UCSD-AML1 (cell line): ENCODE results near the gene ELK3.

Experiments used
- DNase-seq: peaks from one replicate; lab custom pipeline; 2025; ENCODE audit not compliant: unreplicated experiment; lab: John Stamatoyannopoulos, UW

The ELK3 gene

DNA sequence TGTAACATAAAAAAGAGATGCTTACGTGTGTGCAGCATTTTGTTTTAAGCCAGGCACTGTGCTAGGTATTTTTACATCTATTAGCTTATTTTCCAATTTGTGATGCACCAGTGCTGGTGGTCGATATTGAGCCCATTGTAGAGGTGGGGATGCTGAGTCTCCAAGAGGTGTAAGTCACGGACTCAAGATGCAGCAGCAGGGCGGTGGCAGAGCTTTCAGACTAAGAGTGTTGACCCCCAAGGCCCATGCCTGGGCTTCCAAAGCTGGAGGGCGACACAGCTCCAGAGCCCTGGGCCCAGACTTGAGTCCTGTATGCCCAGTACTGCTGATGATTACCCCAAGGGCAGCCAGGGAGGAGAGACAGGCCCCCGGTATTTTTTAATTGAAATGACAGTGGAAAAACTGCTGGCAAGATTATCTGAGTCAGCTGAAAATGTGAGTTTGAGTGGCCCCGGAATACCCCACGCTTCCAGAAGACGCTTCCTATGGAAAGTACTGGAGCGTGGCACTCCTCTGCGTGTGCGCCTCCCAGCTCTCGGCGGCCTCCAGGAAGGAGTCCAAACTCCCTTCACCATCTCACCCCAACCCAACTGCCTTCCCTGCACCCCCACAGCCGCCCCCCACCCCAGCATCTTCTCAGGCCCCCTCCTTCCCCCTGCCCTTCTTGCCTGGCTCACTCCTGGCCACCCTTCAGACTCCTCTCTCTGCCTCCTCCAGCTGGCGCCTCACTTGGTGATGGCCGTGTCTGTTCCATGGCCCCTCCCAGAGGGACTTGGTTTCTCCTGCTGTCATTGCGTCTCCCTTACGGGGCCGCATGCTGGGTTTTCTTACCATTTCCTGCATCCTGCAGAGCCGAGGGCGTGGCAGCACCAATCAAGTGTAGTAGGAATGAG, 40.7 kb downstream of the ELK3 start:
- DNase-seq = no peak

DNA sequence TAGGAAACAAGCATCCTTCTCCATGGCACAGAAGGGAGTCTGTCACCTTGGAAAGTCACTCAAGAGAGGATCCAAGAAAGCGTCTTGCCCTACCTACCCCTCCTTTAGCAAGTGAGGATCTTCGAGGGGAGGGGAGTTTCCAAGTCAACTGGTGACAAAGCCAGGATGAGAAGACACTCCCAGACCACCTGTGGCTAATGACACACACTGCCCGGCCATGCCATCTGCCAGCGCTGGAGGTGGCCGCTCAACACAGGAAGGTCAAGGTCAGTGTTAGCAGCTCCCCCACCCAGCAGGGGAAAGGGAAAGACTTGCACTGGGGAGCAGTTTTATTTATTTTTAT, 41.3 kb downstream of the ELK3 start:
- no peak for DNase-seq

DNA sequence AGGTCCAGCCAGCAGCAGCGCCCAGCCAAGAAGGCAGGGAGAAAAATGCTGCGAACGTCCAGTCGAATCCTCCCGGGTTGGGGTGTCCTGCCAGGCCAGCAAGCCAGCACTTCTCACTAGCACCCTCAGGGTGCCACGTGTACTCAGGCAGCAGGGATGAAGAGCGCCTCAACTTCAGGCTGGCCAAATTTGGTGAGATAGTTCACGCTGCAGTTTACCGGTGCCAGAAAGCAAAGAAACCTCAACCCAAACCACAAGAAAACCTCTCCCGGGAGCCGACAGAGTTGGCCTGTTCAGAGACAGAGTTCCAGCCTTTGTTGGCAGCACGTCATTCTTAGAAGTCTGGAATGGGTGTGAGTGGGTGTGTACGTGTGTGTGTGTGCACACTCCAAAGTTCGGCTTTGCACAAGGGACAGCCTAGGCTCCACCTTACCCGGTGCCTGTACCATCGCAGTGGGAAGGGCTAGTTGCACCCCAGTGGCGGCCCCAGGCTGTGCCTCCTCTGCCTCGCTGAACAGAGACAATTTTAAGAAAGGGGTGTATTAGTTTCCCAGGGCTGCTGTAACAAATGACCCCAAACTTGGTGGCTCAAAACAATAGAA, 42.1 kb downstream of the ELK3 start:
- DNase-seq = no peak

DNA sequence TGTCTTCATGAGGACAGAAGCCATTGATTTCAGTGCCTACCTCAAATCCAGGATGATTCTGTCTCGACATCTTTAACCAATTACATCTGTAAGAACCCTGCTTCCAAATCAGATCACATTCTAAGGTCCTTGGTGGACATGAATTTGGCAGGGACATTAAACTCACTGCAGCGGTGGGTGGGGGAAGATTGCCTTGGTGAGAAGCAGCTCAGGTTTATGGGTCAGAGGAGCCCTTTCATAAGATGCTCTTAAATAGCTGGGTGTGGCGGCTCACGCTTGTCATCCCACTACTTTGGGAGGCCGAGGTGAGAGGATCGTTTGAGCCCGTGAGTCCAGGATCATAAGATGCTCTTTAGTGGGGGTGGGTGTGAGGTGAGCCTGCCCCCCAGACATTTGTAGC, 42.9 kb downstream of the ELK3 start:
- DNase-seq = no peak

DNA sequence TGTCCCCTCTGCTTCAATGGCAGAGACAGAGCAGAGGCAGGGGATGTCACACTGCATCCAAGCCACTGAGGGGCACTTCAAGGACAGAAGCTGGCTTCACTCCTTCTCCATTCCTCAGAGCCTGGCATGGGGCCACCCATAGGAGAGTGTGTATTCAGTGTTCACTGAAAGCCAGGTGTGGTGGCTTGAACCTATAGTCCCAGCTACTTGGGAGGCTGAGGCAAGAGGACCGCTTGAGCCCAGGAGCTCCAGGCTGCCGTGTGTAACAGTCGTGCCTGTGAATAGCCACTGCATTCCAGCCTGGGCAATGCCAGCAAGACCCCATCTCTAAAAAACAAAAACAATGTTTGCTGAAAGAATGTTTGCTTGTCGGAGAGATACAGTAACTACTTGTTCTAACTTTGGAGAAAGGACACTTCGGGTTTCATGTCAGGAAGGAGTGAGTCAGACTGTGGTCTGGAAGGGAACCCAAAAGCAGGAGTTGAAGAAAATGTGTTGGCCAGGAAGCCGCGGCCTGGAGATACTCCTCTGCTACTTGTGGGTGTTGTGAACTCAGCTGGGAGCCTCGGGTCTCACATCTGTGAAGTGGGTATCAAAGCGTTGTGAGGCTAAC, 43.4 kb downstream of the ELK3 start:
- peak; percentile 68 for DNase-seq

DNA sequence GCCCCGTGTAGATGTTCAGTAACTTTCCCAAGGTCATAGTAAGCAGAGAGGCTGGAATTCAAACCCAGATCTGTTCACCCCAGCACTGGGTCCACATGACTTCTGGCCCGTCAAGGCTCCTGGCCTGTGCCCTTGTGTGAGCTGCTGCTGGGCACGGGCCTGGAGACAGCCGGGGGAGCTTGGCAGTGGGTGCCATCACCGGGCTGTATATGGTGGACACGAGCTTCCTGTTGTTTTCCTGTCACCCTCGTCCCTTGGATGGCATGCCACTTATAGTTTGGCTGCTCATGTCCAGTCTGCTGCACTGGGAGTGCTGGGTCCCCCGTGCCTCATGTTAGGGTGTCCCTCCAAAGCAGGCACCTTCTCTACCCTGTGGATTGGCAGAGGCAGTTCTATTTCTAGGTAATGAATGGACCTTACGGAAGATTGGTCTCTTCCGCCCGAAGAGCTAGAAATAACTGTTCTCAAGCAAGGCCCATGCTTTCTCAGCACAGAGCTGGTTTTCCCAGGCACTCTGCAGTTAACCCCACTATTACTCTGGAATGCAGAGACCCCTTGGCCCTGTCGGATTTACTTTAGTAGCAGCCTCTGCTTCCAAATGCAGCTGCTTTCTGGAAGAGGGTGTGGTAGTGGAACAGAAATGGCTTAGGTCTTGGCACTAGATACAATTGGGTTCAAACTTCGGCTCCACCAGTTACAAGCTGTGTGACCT, 44.3 kb downstream of the ELK3 start:
- no peak for DNase-seq

DNA sequence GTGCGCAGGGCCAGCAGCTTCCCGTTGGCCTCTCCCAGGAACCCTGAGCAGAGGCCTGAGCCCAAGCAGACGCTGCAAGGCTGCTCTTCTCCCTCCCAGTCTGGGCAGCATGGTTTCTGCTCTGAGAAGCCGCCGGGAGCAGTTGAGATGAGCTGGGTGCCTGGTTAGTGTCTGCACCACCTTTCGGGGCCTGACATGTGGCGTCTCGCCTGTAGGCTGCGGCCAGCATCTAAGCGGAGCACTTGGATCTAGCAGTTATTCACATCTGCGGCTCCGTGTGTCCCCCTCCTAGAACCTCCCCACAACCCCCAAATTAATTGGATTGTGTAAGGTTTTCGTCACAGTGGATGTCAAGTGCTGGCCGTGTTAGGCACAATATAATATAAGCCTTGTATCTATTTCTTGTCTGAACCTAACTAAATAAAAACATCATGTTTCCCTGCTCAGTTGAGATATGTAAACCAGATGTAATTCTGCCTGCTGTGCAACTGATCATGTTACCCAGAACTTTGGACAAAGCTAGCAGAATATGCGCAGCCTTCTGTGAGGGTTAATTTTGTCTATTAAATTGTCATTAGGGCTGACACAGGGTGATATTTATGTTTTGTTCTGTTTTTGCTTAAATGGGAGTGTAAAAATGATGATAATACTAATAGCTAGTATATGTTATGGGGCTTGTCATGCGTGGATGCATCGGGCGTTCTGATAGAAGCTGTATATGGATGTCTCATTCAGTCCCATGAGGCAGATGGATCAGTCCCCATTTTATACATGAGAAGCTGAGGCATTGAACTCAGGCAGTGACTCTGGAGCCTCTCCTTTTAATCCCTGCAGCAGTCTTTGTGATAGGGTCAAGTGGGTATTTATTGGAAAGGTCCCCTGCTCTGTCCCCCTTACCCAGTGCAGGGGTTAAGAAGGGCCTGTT, 45.8 kb downstream of the ELK3 start:
- DNase-seq = no peak

DNA sequence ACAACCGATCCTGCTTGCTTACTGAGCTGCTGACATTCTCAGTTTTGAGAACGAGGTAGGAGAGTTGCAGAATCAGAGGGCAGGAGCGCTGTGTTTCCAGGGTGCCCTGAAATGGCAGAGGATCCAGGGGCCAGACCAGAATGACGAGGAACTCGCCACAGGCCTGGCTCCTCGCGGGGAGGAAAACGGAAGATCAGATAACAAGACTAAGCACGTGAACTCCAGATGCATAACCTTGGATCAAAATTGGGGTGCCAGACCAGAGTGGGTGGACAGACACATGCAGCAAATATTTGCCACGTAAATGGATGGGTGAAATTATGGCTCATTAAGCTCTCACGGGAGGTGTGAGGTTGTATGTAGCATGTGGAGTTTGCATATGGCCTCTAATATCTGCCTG, 46.5 kb downstream of the ELK3 start:
- no peak for DNase-seq

DNA sequence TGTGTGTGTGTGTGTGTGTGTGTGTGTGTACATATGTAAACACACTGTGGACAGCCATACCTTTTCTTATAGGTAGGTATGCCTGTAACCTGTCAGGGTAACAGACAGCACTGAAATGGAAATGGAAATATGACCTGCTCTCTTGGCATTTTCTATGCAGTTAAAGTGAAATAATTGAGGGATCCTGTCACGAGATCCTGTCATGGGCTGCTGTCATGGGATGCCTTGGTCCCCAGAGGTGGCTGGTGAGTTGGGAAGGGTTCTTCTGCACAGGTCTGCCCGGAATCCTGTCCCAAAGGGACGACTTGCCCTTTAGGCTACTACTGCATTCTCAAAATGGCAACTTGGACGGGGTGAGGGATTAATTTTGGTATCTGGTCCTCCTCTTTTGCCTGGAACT, 47.3 kb downstream of the ELK3 start:
- DNase-seq = no peak

DNA sequence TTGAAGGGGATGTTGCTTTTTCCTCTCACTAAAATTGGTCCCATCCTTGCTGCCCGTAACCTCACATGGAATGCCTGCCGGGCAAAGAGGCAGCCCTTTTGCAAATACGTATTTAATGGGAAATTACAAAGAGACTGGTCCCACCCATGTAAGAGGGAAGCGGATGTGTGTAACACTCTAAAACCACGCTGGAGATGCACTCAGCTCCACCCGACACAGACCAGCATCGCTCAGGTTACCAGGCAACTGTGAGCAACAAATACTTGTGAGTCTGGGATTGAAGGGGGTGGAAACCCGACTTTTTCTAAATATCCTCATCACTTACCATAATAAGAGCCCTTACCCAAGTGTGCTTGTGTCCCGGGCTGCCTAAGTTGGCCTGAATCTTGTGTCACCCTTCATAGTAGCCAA, 47.7 kb downstream of the ELK3 start:
- DNase-seq = no peak

DNA sequence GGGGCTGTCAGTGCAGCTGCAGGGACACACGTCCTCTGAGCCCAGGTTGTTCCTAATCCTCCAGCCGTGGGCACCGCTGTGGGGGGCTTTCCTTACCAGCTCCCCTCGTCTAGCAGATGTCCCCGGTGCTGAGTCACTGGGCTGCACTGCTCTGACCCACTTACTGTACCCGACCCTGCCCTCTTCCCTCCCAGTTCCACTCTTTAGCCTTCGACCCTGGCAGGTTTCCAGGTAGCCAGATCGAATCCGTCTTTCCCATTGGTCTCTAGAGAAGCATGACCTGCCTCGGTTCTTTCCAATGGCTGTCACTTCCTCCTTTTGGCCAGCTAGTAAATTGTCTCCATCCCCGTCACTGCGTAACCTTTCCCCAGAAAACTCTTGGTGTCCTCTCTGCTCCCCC, 48.4 kb downstream of the ELK3 start:
- DNase-seq = no peak

DNA sequence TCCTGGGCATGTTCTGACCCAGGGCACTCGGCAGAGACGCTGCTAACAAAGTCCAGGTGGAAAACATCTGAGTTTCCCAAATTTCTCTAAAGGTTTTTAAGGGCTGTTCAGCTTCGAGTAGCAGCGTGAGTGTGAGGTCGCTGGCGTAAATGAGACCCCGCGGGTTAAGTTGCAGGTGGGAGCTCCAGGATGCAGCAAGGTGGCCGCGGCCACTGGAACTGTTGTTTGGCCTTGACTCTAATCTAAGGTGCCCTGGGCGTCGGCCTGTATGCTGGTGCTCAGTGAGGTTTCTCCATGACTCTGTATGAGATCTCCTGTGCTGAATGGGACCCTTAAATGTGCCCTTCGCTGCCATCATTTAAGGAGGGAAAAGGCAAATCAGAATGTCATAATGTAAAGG, 50.7 kb downstream of the ELK3 start:
- no peak for DNase-seq

DNA sequence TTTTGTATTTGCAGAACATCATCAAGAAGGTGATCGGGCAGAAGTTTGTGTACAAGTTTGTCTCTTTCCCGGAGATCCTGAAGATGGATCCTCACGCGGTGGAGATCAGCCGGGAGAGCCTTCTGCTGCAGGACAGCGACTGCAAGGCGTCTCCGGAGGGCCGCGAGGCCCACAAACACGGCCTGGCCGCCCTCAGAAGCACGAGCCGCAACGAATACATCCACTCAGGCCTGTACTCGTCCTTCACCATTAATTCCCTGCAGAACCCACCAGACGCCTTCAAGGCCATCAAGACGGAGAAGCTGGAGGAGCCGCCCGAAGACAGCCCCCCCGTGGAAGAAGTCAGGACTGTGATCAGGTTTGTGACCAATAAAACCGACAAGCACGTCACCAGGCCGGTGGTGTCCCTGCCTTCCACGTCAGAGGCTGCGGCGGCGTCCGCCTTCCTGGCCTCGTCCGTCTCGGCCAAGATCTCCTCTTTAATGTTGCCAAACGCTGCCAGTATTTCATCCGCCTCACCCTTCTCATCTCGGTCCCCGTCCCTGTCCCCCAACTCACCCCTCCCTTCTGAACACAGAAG, 52.8 kb downstream of the ELK3 start:
- no peak for DNase-seq

DNA sequence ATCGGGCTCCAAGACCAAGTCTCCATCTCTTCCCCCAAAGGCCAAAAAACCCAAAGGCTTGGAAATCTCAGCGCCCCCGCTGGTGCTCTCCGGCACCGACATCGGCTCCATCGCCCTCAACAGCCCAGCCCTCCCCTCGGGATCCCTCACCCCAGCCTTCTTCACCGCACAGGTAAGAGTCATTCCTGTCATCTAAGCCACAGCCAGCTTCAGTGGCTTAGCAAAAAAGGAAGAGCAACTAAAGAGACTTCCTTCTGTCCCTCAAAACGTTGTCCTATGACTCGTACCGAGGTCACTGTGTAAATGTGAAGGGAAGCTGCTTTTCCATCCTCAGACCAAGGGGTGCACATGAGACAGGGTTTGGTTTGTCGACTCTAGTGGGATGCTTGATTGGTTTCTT, 53.4 kb downstream of the ELK3 start:
- no peak for DNase-seq

DNA sequence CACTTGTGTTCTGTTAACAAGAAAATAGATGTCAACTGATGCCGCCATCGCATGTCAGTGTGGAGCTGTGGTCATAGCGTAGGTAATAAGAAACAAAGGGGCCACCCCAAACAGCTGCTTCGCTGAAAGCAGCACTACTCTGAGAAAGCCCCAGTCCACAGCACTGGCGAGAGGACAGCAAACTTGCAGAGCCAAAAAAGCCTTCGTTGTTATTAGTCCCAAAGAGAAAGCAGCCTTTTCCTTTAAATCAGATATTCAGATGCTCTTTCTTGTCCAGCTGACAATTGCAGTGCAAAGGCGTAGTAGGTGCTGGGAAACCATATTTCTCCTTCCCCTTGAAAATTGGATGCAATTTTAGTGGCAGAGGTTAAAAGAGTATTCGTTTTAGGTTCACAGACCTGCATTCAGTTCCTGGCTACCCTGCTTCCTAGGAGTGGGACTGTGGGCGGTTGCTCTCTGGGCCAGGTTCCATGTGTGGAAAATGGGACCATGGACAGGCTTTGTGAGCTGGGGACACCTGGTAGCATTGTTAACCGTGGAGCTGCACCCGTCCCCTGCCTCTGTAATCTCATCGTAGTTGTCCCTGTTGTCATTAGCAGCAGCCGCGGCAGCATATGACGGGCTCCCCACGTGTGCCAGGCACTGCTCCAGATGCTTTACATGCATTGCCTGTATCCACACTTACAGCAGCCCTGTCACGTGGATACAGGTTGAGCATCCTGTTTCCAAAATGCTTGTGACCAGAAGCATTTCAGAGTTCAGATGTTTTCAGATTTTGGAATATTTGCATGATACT, 54.2 kb downstream of the ELK3 start:
- DNase-seq = no peak

DNA sequence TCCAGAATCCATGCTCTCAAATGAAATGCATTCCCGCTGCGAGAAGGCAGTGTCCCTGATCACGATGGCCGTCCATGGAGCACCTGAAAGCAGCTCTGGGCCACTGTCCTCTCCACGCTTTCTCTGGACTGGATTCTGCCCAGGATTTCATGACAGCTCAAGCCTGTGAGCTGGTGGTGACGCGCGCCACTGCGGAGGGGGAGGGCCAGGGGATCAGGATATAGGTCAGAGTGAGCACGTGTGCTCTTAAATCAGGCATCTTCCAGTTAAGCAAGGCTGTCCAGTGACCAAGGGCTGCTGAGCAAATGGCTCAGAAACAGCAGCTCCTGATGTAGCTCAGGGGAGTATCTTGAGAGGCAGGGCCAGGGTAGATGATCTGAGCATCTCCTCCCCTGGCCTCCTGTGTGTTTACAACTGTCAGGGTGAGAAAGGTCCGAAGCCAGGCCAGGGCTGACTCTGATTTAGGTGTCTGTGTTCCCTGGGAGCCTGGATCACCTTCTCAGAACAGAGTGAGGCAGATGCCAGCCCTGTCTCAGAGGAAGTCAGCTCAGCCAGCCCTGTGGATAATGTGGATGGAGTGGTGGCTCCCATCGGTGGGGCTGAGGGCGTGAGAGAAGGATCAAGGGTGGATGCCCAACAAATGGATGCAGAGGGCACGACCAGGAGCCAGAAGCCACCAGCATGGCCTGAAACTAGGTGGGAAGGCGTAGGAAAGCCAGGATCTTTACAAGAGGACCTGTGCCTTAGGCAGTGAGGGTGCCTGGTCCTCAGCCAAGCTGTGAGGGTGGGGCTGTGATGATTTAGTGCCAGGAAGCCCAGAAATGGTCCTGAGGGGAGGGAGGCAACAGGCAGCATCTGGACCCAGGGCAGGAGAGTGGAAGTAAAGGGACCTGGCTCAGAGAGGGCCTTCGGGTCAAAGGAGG, 55.3 kb downstream of the ELK3 start:
- DNase-seq = no peak

DNA sequence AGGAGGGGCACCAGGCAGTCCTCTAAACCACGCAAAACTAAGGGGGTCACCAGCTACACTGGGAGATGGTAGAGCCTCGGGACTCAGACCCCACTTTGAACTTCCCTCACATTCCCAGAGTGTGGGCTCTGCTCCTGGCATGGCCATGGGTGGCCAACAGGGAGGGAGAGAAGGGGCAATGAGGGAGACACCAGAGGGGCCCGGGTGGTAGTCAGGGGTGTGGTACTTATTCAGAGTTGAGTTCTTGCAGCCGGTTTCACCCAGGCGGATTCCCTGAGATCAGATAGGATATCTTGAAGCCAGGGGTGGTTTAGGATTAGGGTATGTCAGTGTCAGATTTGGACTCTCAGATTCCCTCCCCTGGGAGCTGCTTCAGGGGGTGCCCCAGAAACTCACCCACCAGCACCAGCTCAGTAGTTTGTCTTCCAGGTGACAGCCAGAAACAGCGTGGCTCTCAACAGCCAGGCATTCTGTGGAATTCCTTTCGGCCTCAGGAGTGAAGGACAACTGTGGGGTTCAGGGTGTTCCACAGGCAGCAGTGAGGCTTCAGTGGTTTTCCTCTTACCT, 56.0 kb downstream of the ELK3 start:
- DNase-seq = no peak

DNA sequence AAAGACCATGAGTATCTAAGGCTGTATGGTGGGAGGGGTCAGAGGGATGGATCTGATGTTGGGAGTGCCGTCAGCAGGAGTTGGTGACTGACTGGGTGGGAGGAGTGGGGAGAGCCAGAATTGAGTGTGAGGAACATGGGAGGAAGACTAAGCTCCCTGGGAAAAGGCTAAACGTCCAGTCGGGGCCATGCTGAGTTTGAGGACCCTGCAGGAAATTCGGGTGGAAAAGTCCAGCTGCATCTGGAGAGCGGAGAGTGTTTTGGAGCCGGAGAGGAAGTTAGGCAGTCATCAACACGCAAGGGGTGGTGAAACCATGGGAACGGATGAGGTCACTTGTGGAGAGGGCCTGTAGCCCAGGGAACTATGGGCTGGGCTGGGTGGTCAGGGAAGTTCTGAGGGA, 60.9 kb downstream of the ELK3 start:
- DNase-seq = no peak
